GM23248 (cell line): ENCODE data around the gene FNDC8. TPM values are rescaled to one million over a fixed set of nuclear protein-coding genes. Genes with fewer than 3 reads are reported as not detected.

Source experiments
- DNase-seq: peaks from one replicate; pipeline ENCODE4 v3.0.0-alpha.2; 2015
- H2AFZ ChIP-seq: fragments of 200-600 bp; sonication (generic); 2 replicates; pipeline ENCODE4 v1.6.1; 2016; ENCODE audit warnings: antibody characterized with exemption
- H3F3A ChIP-seq: fragments of 200-600 bp; sonication (generic); 2 replicates; pipeline ENCODE4 v1.6.1; 2016; ENCODE audit warnings: mild to moderate bottlenecking, antibody characterized with exemption, mixed run types; ENCODE audit not compliant: insufficient read depth
- H3K27ac ChIP-seq: fragments of 200-600 bp; sonication (generic); 2 replicates; pipeline ENCODE4 v1.5.1; 2016; ENCODE audit warnings: mild to moderate bottlenecking
- H3K27me3 ChIP-seq: fragments of 200-600 bp; sonication (generic); replicated peaks from 2 replicates; pipeline ENCODE4 v1.6.1; 2016; ENCODE audit warnings: mild to moderate bottlenecking; ENCODE audit not compliant: insufficient read depth
- H3K36me3 ChIP-seq: fragments of 200-600 bp; sonication (generic); 2 replicates; pipeline ENCODE4 v1.6.1; 2016; ENCODE audit warnings: low read depth, mild to moderate bottlenecking
- H3K4me1 ChIP-seq: fragments of 200-600 bp; sonication (generic); 2 replicates; pipeline ENCODE4 v1.6.1; 2016; ENCODE audit warnings: mild to moderate bottlenecking; ENCODE audit not compliant: insufficient read depth
- H3K4me2 ChIP-seq: fragments of 200-600 bp; sonication (generic); one replicate; pipeline ENCODE4 v1.6.1; 2016; ENCODE audit warnings: mild to moderate bottlenecking; ENCODE audit not compliant: unreplicated experiment
- H3K4me3 ChIP-seq: fragments of 200-600 bp; sonication (generic); 2 replicates; pipeline ENCODE4 v1.5.1; 2016; ENCODE audit warnings: mild to moderate bottlenecking
- H3K79me2 ChIP-seq: fragments of 200-600 bp; sonication (generic); 2 replicates; pipeline ENCODE4 v1.6.1; 2016; ENCODE audit warnings: mild to moderate bottlenecking; ENCODE audit not compliant: insufficient read depth
- H3K9ac ChIP-seq: fragments of 200-600 bp; sonication (generic); 2 replicates; pipeline ENCODE4 v1.6.1; 2016; ENCODE audit warnings: mild to moderate bottlenecking
- H3K9me2 ChIP-seq: fragments of 200-600 bp; sonication (generic); 2 replicates; pipeline ENCODE4 v1.6.1; 2016; ENCODE audit warnings: mixed run types, mild to moderate bottlenecking, moderate library complexity; ENCODE audit not compliant: insufficient read depth
- H3K9me3 ChIP-seq: fragments of 200-600 bp; sonication (generic); one replicate; pipeline ENCODE4 v1.6.1; 2017; ENCODE audit warnings: low read depth
- H4K20me1 ChIP-seq: fragments of 200-600 bp; sonication (generic); 2 replicates; pipeline ENCODE4 v1.6.0; 2016; ENCODE audit not compliant: insufficient read depth
- EZH2 ChIP-seq: fragments of 200-600 bp; sonication (generic); IDR thresholded peaks from 2 replicates; pipeline ENCODE4 v1.6.1; 2018; ENCODE audit warnings: antibody characterized with exemption, mild to moderate bottlenecking; ENCODE audit not compliant: insufficient read depth, poor library complexity, severe bottlenecking
- EZH2phosphoT487 ChIP-seq: fragments of 200-600 bp; sonication (generic); IDR thresholded peaks from 2 replicates; pipeline ENCODE4 v1.6.1; 2018; ENCODE audit warnings: antibody characterized with exemption, moderate library complexity, mild to moderate bottlenecking, low read depth; ENCODE audit not compliant: insufficient read depth
- WGBS, 2 experiments: methylation state at CpG; one replicate each; pipeline ENCODE4 v1.1.6; 2015 to 2017; ENCODE audit warnings: low lambda C conversion rate in 2 of 2, low coverage in 1 of 2; ENCODE audit errors: missing lambda C conversion rate in 2 of 2; 5-methylcytosine and 5-hydroxymethylcytosine counted together
- in situ Hi-C: fragments of 300-500 bp; cut with MboI; formaldehyde crosslinking; loops from 2 replicates; pipeline ENCODE4 v1.15.0; 2020
- polyA plus RNA-seq: library from polyadenylated mRNA; unstranded; fragments of >200 nt; fragmentation: Nextera tagmentation; extraction: Ambion mirVana; gene quantifications from 2 replicates; pipeline ENCODE4 v1.2.1, GENCODE V29; 2016
- total RNA-seq: library from RNA; depleted of rRNA; stranded (reverse); fragments of >200 nt; shearing (Covaris generic); gene quantifications from 2 replicates; pipeline ENCODE4 v1.2.3, GENCODE V29; 2014

FNDC8 gene
- total and polyA plus RNA-seq, 2 experiments from 2014 or later: not detected

- Histone ChIP-seq H3K4me1 (peaks cover 4% of the 10 kb centered on the region; the same call in 1 of the 2 replicates), H3K79me2 (peaks cover 29% of the 10 kb centered on the region), H3K4me3 (peak overlapping the region; percentile 95), H3K9ac (no peak overlapping the region), H3K4me2 (no peak overlapping the region), H3K9me2 (no peaks in the 10 kb centered on the region), H3K9me3 (no peaks in the 10 kb centered on the region), H3K27me3 (no peaks in the 10 kb centered on the region), H3K27ac (no peak overlapping the region), H2AFZ (peak overlapping the region; percentile 95; the same call in 1 of the 2 replicates), H3F3A (no peaks in the 10 kb centered on the region), H3K36me3 (no peaks in the 10 kb centered on the region; the same call in 1 of the 2 replicates), H4K20me1 (no peaks in the 10 kb centered on the region)
- in situ Hi-C loops: no loop called here
- 51 to 61% methylated on average over 8 of the region's 8 CpGs for WGBS, 2 experiments
- TF ChIP-seq EZH2 (no peak), EZH2phosphoT487 (no peak)
- DNase-seq: no peak
These were observed 21.0 kb downstream of the FNDC8 start for GRCh38 chr17:35142467-35142796.

GRCh38 chr17:35144840-35145239 lies 23.4 kb downstream of the FNDC8 start:
- in situ Hi-C loops: no loop called here

GRCh38 chr17:35146214-35146833 lies 24.9 kb downstream of the FNDC8 start:
- Histone ChIP-seq H3K27ac (no peak overlapping the region), H3K9me3 (no peaks in the 10 kb centered on the region), H3K9ac (no peak overlapping the region), H3K4me2 (no peak overlapping the region), H3K27me3 (no peaks in the 10 kb centered on the region; the same call in 1 of the 2 replicates), H3F3A (no peaks in the 10 kb centered on the region), H3K79me2 (peaks cover 7% of the 10 kb centered on the region), H3K36me3 (no peaks in the 10 kb centered on the region), H3K4me3 (no peak overlapping the region), H3K9me2 (no peaks in the 10 kb centered on the region), H4K20me1 (no peaks in the 10 kb centered on the region), H2AFZ (no peak overlapping the region), H3K4me1 (no peaks in the 10 kb centered on the region)
- 61 to 62% methylated on average over 4 of the region's 4 CpGs for WGBS, 2 experiments
- in situ Hi-C loops: no loop called here
- no peak for DNase-seq
- no peak for TF ChIP-seq EZH2phosphoT487
- TF ChIP-seq EZH2: no peak

More at GRCh38 chr17:35144840-35145239, 23.4 kb downstream of the FNDC8 start:
- Histone ChIP-seq H3K27me3 (no peaks in the 10 kb centered on the region; the same call in 1 of the 2 replicates), H3K9me3 (no peaks in the 10 kb centered on the region), H4K20me1 (no peaks in the 10 kb centered on the region), H3K4me3 (no peak overlapping the region), H3K9me2 (no peaks in the 10 kb centered on the region), H3K79me2 (peaks cover 22% of the 10 kb centered on the region), H3K4me1 (peaks cover 4% of the 10 kb centered on the region; the same call in 1 of the 2 replicates), H3K4me2 (no peak overlapping the region), H3K9ac (no peak overlapping the region), H3F3A (no peaks in the 10 kb centered on the region), H2AFZ (no peak overlapping the region), H3K27ac (no peak overlapping the region), H3K36me3 (no peaks in the 10 kb centered on the region)
- DNase-seq: no peak
- 56 to 67% methylated on average over 4 of the region's 4 CpGs for WGBS, 2 experiments
- TF ChIP-seq EZH2phosphoT487 (no peak), EZH2 (no peak)

- Histone ChIP-seq H3K27me3 (no peaks in the 10 kb centered on the region; the same call in 1 of the 2 replicates), H3K79me2 (no peaks in the 10 kb centered on the region), H3K9me2 (no peaks in the 10 kb centered on the region), H3K36me3 (no peaks in the 10 kb centered on the region), H3K4me2 (no peak within 1 kb of the TSS), H3K9ac (no peak within 1 kb of the TSS), H3K4me1 (no peaks in the 10 kb centered on the region), H3K9me3 (no peaks in the 10 kb centered on the region), H4K20me1 (no peaks in the 10 kb centered on the region), H3F3A (no peaks in the 10 kb centered on the region), H3K4me3 (no peak within 1 kb of the TSS), H2AFZ (no peak within 1 kb of the TSS), H3K27ac (no peak within 1 kb of the TSS)
- TF ChIP-seq EZH2: no peak
- TF ChIP-seq EZH2phosphoT487: no peak
- in situ Hi-C loops: no loop called here
- 61 to 68% methylated on average over 4 of the region's 4 CpGs for WGBS, 2 experiments
- DNase-seq: no peak
These were observed 26.0 kb downstream of the FNDC8 start, which contains the start of gene UNC45B for GRCh38 chr17:35147375-35147905. UNC45B (plus strand) TSS chr17:35147817; CDS start chr17:35148264, 447 bp downstream.
